ENCODE measurements around the gene NACC2. TPM values are rescaled to one million over a fixed set of nuclear protein-coding genes. Genes with fewer than 3 reads are reported as not detected.

Gene NACC2
- total and polyA plus RNA-seq, 10 of the 15 experiments (the other 5 are each of a cell fraction or from before 2014, with no cell fraction given) = 0.66 to 14.7 (median 3.5) TPM

DNA sequence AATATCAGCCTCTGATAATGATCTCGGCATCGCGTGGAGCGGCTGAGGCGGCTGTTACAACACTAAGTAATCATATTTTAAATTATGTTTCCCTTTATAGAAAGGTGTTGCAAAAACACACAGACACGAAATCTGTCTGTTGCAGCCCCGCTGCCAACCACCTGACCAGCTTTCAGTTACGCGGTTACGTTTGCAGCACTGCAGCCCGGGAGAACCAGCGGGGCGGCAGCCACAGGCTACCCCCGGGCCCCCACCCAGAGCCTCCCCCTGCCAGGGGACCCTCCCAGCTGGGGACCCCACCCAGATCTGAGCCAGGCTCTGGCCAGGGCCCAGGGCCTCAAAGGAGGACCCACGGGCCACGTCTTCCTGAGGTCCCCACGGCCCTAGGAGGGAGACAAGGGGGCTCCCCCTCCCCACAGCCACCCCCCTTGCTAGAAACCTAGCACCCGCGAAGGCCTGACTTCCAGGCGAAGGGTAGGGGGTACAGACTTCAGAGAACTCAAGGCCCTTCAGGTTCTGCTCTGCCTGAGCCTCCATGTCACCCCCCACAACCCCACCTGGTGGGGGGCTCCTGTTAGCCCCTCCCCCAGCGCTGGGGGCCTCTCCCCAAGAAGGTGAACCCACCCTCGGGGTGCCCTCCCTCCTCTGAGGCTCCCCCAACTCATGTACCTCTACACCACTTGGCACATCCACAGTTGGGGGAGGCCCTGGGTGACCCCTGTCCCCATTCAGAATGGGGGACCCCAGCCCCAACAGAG lies 6.0 kb downstream of the NACC2 start:
- Histone ChIP-seq H3K4me2 (ENCODE audit: control insufficient read depth, insufficient read depth) (peak overlapping the region; percentile 59), H2AFZ (ENCODE audit: control insufficient read depth, low read depth, low read length) (no peak overlapping the region), H3K4me3 (peak overlapping the region; percentile 47; the same call in 1 of the 2 replicates), H3K9me3 (replicated peaks; ENCODE audit: control insufficient read depth, insufficient read depth, low read length) (no peaks in the 10 kb centered on the region), H3K79me2 (ENCODE audit: control insufficient read depth, insufficient read depth, low read length) (peaks cover 9% of the 10 kb centered on the region), H3K4me1 (ENCODE audit: control insufficient read depth, insufficient read depth, low read length) (peaks cover 8% of the 10 kb centered on the region), H3K27me3 (replicated peaks in 1 of 2; ENCODE audit: control insufficient read depth in 2 of 2, insufficient read depth in 2 of 2, low read length in 1 of 2) (no peaks in the 10 kb centered on the region), H3K9ac (ENCODE audit: control insufficient read depth, insufficient read depth, low read length) (no peak overlapping the region; the same call in 1 of the 2 replicates), H3K36me3 (ENCODE audit: control insufficient read depth in 2 of 2, insufficient read depth in 2 of 2, low read length in 1 of 2) (no peaks in the 10 kb centered on the region), H3K27ac (ENCODE audit: control insufficient read depth, insufficient read depth) (no peak overlapping the region), H4K20me1 (ENCODE audit: control insufficient read depth, insufficient read depth) (no peaks in the 10 kb centered on the region)
- DNase-seq (ENCODE audit: low read depth, low spot score) (no peak), ATAC-seq (peak; percentile 43), FAIRE-seq (no peak)
- RAD21 ChIA-PET (ENCODE audit: unreplicated experiment) = interaction anchor here (0.6 to 2.9 kb wide), 7 partner anchors 18 to 122 kb away, joined by 3 to 28 read pairs (median 9); no protein-coding TSS in a partner anchor
- intact Hi-C loops (cut with micrococcal nuclease; ENCODE audit: unreplicated experiment) (loop anchor here (1.0 kb wide), 1 partner anchor 34 kb away; no protein-coding TSS in a partner anchor), in situ Hi-C loops (cut with MboI) (no loop called here)
- TF ChIP-seq ETV6 (conservative IDR thresholded peaks at IDR 0.05 in 1 of 2, IDR thresholded peaks at IDR 0.05 in 1 of 2; ENCODE audit: borderline replicate concordance in 1 of 2, low read depth in 1 of 2) (no peak), TCF12 (IDR thresholded peaks at IDR 0.05; ENCODE audit: low read depth, low read length) (no peak), EZH2 (IDR thresholded peaks at IDR 0.05; ENCODE audit: borderline replicate concordance, control insufficient read depth, low read depth, low read length) (no peak), MEF2B (IDR thresholded peaks at IDR 0.05; ENCODE audit: partially characterized antibody, poor library complexity, severe bottlenecking) (peak; percentile 29), RBBP5 (conservative IDR thresholded peaks at IDR 0.05) (no peak)
- TF ChIP-seq, protein P1, sequence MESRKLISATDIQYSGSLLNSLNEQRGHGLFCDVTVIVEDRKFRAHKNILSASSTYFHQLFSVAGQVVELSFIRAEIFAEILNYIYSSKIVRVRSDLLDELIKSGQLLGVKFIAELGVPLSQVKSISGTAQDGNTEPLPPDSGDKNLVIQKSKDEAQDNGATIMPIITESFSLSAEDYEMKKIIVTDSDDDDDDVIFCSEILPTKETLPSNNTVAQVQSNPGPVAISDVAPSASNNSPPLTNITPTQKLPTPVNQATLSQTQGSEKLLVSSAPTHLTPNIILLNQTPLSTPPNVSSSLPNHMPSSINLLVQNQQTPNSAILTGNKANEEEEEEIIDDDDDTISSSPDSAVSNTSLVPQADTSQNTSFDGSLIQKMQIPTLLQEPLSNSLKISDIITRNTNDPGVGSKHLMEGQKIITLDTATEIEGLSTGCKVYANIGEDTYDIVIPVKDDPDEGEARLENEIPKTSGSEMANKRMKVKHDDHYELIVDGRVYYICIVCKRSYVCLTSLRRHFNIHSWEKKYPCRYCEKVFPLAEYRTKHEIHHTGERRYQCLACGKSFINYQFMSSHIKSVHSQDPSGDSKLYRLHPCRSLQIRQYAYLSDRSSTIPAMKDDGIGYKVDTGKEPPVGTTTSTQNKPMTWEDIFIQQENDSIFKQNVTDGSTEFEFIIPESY (IDR thresholded peaks at IDR 0.05) = no peak
- POLR2A ChIA-PET = interaction anchor here (0.5 to 2.0 kb wide), 3 partner anchors 12 to 29 kb away, joined by 3 to 6 read pairs (median 5); no protein-coding TSS in a partner anchor
- BruUV-seq (replicated peaks) = no TSS peak
- WGBS (ENCODE audit: insufficient coverage, insufficient replicate concordance, low lambda C conversion rate, missing lambda C conversion rate) = 5% methylated on average over 21 of the region's 22 CpGs
- CTCF ChIA-PET = interaction anchor here (0.7 to 3.3 kb wide), 7 partner anchors 20 to 180 kb away, joined by 3 to 46 read pairs (median 7); partner anchors contain the start of gene TMEM250
- SMC1A ChIA-PET (ENCODE audit: uncharacterized antibody, unreplicated experiment) = interaction anchor here (0.9 to 3.0 kb wide), 8 partner anchors 17 to 52 kb away, joined by 3 to 15 read pairs (median 4); no protein-coding TSS in a partner anchor

Measured in GM12878 (cell line).